Stimulated activated CD8-positive, alpha-beta memory T cell treated with anti-CD3 and anti-CD28 coated beads, Interleukin-7, amount 100 ng/mL, for 24 hours (primary cell): ENCODE measurements around the gene CFAP74.
A peak's percentile ranks its signal among the peaks of the same experiment; 100 is the strongest.

Experiments used
- DNase-seq: peaks from one replicate; pipeline ENCODE4 v3.0.0-alpha.2; 2020; ENCODE audit warnings: low read depth

Gene CFAP74

DNA sequence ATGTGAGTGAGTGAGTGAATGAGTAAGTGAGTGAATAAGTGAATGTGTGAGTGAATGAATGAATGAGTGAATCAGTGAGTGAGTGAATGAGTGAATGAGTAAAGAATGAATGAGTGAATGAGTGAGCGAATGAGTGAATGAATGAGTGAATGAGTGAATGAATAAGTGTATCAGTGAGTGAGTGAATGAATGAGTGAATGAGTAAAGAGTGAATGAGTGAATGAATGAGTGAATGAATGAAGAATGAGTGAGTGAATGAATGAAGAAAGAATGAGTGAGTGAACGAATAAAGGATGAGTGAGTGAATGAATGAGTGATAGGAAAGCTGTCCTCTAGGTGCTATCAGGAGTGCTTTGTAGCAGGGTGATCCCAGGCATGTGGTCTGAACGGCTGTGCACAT is 35.7 kb downstream of the CFAP74 start:
- DNase-seq = no peak

DNA sequence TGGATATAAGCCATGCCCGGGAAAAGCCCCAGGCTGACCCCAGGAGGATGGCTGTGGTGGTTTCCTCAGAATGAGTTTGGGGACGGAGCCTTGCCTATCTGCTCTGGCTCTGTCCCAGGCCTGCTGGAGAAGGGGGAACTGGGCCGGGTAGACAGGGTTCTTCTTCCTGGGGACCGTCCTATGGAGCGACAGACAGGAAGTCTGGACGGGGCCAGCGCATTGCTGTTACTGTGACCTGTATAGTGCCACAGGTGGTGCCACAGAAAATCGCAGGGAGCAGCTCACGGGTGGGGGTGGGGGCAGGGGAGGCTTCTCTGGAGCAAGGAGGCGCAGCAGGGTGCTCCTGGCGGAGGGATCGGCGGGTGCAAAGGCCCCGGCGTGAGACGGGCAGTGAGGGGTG is 36.4 kb downstream of the CFAP74 start:
- no peak for DNase-seq

DNA sequence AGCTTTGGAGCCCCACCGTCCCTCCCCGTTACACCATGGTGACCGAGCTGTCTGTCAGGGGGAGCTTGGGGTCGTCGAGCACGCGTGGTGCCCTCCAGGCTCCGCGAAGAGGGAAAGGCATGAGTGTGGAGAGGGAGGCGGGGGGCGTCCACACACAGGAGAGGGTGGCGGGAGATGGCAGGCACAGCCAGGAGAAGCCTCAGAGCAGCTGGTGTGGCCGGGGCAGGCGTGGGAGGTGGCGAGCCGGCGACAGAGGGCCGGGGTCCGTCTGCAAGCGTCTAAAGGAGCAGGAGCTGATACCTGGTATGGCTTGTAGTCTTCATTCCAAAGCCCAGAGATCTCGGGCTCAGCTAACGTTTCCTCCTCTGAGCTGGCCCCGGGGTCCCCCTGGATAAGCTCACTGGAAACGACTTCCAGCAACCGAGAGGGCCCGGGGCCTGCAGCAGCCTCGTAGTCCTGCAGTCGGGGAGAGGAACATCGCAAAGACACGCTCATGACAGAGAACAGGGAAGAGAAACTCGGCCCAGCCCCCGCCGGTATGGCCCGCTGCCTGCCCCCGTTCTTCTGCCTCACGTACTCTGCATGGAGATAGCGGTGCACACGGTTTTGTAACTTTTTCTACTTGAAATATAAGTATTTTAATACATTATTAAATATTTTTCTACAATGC is 37.4 kb downstream of the CFAP74 start:
- no peak for DNase-seq

DNA sequence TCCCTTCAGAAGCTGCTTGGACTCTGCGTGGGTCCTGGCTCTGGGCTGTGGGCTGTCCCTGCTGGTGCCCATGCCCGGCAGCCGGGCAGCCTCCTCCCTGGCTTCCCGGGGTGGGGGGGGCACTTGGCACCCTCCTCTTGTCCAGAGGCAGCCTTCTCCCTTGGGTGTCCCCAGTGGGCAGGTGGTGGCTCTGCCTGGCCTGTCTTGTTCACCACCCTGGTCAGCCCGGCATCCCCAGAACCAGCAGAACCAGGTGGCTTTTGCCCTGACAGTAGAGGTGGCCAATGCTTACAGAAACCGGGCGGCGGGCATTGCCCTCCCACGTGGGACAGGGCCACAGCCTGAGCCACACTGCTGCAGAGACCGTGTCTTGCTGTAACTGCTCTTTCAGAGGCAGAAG is 38.0 kb downstream of the CFAP74 start:
- no peak for DNase-seq

DNA sequence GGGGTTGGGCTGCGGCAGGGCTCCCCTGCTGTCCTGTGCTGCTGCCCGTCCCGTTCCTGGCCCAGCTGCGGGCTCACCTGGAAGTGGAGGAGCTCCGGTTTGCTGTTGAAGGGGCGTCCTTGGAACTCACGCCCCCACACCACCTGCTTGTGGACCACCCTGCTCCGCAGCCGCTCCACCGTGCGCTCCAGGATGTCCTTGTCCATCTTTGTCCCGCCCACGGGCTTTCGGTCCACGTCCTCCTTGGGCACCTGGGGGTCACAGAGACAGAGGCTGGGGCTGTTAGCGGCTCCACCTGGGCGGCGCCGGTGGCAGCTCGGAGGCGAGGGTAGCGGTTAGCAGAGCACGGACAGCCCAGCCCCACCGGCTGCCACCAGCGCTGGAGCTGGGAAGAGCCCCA is 38.8 kb downstream of the CFAP74 start:
- DNase-seq = no peak

DNA sequence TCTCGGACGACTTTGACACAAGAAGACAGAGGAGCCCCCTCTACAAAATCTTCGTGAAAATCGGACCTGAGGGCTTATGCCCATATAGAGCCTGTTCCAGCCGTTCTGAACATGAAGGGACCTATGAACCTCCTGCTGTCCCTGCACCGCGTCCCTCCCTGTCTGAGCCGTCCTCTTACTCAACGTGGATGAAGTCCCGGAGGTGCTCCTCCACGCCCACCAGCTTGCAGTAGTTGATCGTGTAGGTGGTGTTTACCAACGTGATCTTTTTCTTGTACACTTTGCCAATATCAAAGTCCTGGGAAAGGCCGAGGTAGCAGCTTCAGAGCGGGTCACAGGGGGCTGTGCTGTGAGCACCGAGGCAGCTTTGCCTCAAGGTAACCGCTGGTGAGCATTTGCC is 40.0 kb downstream of the CFAP74 start:
- no peak for DNase-seq

DNA sequence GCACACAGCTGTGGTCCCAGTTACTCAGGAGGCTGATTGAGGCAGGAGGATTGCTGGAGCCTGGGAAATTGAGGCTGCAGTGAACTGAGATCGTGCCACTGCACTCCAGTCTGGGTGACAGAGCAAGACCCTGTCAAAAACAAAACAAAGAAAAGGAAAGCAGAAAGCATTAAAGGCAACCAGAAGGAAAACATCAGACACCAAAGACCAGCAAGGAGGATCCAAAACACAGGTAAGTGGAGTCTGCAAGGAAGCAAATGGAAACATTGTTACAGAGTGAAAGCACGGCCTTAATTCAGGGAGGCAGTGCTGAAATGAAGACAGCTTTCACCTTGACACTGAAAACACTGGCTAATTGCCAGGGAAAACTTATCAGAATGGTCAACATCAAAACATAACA is 40.8 kb downstream of the CFAP74 start:
- DNase-seq = no peak

DNA sequence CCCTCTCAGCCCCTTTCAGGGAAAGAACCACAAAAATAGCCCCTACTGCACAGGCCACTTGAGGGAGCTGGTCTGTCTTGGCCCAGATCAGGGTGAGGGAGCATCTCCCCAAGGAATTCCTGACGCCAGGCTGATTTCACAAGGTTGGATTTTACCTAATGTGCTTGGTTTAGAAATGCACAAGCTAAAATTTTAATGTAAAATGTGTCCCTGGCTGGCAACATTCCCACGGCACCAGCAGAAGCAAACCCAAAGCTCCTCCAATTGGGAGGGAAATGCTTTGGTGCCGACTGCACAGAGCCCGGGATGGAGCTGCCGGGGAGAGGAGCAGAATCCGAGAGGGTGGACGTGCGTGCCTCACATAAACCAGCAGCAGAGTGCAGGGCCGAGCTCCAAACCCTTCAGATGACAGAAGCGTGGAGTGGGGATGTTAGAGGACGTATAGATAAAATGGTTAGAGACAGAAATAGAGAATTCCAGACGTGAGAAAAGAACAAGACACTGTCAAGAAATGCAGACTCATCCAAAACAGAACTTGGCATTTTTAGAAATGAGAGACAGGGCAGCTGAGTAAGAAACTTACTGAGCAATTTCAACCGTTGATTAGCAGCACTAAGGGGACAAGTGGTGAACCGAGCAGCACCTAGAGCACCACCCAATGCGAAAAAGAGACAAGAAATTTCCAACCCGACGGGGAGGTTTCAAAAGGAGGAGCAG is 42.9 kb downstream of the CFAP74 start:
- no peak for DNase-seq

DNA sequence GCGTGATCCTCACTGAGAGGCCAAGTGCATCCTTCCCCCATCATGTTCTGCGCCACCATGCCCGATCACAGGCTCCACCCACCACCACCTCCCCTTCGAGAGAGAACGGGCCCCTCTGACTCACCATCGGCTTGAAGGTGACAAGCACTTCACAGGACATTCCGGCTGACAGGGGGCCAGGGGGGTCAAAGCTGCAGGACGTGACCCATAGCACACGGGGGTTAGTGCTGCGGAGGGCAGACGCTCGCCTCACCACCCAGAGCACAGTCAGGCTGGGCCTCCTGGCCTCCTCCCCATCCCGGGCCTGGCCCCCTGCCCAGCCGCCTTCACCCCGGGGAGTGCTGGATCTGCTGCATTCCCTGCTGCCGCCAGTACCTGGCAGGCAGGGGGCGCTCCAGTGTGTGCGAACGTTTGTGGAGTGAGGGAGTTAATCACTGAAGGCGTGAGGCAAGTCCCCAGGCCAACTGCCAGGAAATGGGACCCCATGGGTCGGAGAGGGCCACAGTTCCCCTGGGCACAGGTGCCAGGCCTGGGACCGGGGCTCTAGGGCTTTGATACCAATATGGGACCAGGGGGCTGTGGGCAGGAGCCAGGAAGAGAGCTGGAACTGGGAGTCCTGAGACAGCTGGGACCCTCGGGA is 43.6 kb downstream of the CFAP74 start:
- peak; percentile 40 for DNase-seq

DNA sequence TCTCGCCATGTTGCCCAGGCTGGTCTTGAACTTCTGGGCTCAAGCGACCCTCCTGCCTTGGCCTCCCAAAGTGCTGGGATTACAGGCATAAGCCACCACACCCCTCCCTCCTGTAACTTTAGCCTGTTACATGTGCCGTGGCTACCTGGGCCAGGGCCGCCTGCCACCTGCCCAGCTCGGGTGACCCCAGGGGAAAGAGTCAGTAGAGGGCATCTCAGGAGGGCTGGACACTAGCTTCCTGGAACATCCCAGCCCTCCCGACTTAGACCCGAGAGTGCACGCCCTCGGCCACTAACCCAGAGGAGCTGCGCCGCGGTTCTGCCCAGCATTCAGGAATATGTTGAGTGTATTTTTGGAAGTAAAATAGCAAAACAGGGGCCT is 44.1 kb downstream of the CFAP74 start:
- DNase-seq = no peak

DNA sequence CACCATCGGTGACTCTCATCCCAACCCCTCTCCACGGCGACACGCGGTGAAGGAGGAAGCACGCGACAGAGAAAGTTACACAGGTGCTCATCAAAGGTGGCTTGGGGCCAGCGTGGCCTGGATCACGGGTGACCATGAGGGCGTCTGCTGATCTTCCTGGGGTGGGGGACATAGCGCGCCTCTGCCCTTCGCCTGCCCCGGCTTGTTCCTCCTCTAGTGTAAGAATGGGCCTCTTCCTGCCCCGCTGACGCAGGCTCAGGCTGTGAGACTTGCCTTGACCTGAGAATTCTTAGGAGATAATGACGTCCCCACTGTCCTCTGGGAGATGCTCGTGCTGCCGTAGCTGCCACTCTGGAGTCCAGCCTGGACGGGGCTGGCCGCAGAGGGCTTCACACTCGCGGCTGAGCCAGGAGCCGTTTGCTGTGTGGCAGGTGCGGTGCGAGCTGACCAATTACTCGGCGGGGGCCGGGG is 45.5 kb downstream of the CFAP74 start:
- DNase-seq = no peak

DNA sequence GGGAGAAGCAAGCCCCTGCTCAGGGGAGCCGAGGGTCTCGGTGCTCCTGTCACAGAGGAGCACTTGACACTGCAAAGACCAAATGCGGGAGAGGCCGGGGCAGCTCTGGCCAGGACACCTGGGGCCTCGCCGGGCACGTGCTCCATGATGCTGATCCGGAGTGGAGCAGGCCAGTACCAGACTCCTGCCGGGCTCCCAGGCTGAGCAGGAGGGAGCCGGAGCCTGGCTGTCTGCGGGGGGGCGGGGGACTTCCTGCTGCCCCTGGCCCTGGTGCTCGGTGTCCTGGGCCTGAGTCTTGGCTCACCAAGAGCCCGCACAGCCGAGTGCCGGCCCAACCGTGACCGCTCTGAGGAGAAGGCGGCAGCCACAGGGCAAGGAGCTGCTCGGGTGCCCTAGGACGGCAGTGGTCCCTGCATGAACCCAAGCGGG is 46.0 kb downstream of the CFAP74 start:
- DNase-seq = no peak

DNA sequence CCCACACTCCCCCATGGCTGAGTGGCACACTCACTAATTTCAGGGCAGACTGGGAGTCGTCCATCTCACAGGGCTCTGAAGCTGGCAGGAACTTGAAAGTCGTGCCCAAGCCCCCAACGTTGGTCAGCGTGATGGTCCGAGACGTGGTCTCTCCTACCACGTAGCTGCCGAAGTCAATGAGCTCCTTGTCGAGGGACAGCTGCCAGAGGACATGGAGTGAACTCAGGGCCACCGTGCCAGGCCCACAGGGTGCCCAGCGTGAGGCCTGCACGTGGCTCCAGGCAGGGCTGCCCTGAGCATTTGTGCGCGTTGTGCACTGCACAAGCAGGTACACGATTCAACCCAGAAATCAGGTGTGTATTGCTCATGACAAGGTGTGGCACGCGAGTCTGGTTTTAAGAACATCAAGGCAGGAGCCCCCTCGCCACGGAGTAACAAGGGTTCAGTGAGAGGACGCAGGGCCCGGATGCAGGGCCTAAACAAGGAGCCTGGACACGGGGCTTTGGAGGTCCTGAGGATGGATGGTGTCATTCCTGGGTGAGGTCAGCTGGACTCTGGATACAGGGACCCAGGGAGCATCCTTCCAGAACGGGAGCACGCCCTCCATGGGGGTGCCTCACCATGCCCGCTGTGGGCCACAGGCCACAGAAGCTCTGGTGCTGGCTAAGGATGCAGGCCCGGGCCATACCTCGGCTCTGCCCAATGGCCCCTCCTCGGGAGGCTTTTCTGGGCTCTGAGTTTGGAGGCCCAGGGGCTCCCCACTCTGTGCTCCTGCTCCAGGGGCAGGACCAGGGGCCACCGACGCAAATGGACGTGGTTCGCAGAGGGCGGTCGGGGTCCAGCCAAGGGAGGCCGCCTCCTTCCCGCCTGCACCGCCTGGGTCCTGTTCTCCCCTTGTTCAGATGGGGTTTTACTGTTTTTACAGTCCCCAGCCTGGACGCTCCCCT is 46.7 kb downstream of the CFAP74 start:
- no peak for DNase-seq

DNA sequence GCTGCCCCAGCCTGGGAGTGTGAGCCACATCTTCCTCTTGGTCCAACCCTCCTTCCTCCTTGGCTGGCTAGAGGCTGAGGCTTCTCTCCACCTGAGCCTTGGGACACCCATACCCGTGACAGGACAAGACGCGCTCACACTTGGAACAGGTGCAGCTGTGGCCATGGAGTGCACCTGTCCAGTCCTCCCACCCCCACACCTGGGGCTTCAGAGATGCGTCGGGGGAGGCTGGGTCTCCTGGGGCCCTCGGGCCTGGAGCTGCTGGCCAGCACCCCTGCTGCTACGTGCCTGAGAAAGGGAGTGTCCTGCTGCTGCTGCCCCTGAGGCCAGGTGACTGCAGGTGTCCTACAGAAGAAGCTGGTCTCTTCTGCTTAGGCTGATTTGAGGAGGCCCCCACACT is 47.5 kb downstream of the CFAP74 start:
- DNase-seq = no peak

DNA sequence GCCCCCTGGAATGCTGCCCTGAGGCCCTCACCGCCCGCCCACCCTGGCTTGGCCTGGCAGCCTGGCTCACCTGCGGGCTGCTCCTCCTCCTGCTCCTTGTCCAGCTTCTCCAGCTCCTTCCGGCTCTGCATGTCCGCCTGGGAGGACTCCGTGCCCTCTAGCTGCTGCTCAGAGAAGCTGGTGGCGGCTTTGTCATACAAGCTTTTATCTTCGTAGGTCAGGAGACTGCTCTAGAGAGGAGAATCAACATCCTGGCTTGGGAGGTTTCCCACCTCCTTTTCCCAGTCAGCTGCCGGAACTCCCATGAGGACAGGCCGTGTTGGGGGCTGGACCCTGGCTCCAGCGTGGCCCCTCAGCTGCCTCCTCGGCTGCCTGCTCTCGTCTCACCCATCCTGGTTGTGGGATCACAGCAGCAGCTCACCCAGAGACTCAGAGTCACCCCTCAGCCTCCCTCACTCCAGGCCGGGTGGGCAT is 47.9 kb downstream of the CFAP74 start:
- no peak for DNase-seq

DNA sequence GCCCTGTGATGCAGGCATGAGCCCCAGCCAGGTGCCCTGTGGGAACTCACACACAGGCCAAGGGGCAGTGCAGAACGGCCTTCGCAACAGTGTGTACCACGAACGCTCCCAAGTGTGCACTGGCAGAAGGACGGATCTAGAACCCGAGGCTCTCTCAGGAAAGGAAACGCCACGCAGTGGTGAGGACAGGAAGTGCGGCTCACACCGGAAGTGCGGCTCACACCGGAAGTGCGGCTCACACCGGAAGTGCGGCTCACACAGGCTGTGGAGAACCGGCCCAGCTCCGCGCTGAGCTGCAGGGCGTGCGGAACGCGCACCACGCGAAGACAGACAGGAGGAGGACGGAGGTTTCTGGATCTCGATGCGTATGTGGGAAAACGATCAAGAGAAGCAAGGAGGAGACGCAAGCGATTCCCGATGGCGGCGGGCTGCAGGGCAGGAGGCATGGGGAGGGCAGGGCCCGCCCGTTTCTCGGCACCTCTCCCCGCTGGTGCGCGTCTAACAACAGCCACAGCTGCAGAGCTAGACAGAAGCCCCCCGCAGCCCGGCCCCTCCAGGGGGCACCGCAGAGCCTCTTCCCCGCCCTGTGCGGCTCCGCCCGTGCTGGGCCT is 48.6 kb downstream of the CFAP74 start:
- DNase-seq = no peak

DNA sequence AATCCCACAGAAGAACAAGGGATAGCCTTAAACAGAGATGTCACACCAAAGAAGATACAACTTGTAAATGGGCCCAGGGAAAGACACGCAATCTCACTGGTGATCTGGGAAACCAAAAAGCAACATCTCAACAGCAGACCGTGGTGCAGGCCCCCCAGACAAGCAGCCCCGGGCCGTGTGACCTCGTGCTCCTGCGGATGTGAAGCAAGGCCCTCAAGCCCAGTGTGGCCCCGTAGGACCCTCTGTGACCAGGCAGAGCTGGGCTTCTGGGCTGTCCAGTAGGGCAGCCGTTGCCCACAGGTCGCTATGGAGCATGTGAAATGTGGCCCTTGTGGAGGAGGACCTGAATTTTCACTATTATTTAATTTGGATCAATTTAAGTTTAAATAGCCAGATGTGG is 49.6 kb downstream of the CFAP74 start:
- no peak for DNase-seq

DNA sequence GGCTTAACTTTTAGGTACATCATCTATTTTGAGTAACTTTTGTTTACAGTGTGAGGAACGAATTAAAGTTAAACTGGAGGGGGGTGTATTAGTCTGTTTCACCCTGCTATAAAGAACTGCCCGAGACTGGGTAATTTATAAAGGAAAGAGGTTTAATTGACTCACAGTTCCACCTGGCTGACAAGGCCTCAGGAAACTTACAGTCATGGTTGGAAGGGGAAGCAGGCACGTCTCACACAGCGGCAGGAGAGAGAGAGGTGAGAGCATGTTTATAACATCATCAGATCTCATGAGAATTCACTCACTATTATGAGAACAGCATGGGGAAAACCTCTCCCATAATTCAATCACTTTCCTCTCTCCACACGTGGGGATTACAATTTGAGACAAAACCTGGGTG is 52.6 kb downstream of the CFAP74 start:
- DNase-seq = no peak

DNA sequence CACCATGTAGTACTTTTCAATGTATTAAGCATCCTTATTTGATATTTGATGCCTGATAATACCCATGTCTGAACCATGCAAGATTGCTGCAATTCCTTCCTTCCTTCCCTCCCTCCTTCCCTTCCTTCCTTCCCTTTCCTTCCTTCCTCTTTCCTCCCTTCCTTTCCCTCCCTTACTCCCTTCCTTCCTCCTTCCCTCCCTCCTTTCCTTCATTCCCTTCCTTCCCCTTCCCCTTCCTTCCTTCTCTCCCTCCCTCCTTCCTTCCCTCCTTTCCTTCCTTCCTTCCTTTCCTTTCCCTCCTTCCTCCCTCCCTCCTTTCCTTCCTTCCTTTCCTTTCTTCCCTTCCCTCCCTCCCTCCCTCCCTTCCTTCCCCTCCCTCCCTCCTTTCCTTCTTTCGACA is 54.8 kb downstream of the CFAP74 start:
- DNase-seq = no peak

DNA sequence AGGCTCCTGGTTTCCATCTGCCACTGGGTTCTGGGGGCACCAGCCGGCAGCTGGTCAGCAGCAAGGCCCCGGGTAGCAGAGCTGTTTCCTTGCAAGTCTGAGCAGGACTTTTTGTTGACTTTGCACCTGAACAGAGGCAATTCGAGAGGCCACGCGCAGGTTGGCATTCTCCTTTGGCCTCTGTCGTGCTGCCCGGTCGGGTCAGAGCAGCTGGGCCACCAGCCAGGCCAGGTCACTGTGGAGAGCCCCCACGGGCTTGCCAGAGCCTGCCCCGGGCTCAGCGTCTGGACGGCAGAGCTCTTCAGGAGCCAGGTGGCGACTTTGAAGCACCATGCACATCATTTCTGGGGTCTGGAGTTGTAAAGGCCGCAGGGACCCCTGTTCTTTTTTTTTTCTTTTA is 56.1 kb downstream of the CFAP74 start:
- DNase-seq = no peak

DNA sequence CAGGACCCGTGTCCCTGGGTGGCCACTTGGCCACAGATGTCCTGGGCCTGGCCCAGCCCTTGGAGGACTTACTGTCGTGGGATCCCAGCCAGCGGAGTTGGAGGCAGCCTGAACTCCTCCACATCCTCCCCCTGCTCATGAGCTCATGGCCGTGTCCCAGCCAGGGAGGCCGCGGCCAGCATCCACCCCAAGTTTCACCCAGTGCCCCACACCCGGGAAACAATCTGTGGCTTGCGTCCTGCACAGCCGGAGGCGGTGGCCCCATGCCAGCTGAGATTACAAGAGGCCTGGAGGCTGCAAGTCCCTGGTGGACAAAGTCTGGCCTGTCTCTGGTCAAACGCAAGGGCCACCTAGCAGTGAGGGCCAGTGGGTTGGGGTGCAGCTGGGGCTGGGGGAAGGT is 57.0 kb downstream of the CFAP74 start:
- no peak for DNase-seq
